ENCODE measurements around the gene DLEC1.
"Not testable (repeated sequence)": the region's sequence is repeated elsewhere in the genome, so short reads cannot be mapped to it uniquely, and the experiment has no call there.

The DLEC1 gene

DNA sequence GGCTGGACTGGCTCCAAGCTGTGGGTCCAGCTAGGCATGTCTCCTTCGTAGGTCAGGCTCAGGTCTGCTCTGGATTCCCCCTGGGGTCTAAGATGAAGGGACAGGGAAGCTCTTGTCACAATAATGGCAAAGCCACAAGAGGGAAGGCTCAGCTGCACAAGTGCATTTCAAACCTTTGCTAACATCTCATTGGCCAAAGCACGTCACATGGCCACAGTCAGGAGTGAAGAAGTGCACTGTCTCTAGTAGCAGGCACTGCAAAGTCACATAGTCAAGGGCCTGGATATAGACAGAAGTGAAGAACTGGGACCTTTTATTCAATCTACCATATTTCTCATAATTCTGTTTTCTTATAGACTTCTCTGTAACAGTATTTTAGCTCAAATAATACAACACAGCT is 20.1 kb downstream of the DLEC1 start:
- no peak overlapping the region for H3K9ac ChIP-seq (ENCODE audit: low read depth, low read length)
- no peak overlapping the region for H3K27ac ChIP-seq (ENCODE audit: low read length)
- H3K4me3 ChIP-seq (ENCODE audit: low read depth in 1 of 2, low read length in 2 of 2): no peak overlapping the region
- H4K20me1 ChIP-seq (ENCODE audit: insufficient read depth, low read length): no peaks in the 10 kb centered on the region
- H3K27me3 ChIP-seq (ENCODE audit: insufficient read depth, low read length, poor library complexity): peaks cover 4% of the 10 kb centered on the region
- no peaks in the 10 kb centered on the region for H3K36me3 ChIP-seq (ENCODE audit: insufficient read depth, low read length)
- TF ChIP-seq, protein P1, sequence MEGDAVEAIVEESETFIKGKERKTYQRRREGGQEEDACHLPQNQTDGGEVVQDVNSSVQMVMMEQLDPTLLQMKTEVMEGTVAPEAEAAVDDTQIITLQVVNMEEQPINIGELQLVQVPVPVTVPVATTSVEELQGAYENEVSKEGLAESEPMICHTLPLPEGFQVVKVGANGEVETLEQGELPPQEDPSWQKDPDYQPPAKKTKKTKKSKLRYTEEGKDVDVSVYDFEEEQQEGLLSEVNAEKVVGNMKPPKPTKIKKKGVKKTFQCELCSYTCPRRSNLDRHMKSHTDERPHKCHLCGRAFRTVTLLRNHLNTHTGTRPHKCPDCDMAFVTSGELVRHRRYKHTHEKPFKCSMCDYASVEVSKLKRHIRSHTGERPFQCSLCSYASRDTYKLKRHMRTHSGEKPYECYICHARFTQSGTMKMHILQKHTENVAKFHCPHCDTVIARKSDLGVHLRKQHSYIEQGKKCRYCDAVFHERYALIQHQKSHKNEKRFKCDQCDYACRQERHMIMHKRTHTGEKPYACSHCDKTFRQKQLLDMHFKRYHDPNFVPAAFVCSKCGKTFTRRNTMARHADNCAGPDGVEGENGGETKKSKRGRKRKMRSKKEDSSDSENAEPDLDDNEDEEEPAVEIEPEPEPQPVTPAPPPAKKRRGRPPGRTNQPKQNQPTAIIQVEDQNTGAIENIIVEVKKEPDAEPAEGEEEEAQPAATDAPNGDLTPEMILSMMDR (IDR thresholded peaks at IDR 0.05; ENCODE audit: borderline replicate concordance, extremely low read depth, low read length, poor library complexity, severe bottlenecking): no peak
- no peak for TF ChIP-seq EZH2 (IDR thresholded peaks at IDR 0.05; ENCODE audit: borderline replicate concordance, low read depth, low read length, severe bottlenecking)
- no peaks in the 10 kb centered on the region for H3K9me3 ChIP-seq (ENCODE audit: insufficient read depth, low read length, severe bottlenecking)
- no peaks in the 10 kb centered on the region for H3K4me1 ChIP-seq (ENCODE audit: insufficient read depth, low read length)
- no peak overlapping the region for H3K4me2 ChIP-seq (ENCODE audit: insufficient read depth, low read length)
- DNase-seq (no peak), ATAC-seq (ENCODE audit: insufficient read depth, low read depth) (no peak)
- no peaks in the 10 kb centered on the region for H3K79me2 ChIP-seq (ENCODE audit: insufficient read depth, low read length)
- no peak overlapping the region for H2AFZ ChIP-seq (ENCODE audit: low read depth, low read length)

DNA sequence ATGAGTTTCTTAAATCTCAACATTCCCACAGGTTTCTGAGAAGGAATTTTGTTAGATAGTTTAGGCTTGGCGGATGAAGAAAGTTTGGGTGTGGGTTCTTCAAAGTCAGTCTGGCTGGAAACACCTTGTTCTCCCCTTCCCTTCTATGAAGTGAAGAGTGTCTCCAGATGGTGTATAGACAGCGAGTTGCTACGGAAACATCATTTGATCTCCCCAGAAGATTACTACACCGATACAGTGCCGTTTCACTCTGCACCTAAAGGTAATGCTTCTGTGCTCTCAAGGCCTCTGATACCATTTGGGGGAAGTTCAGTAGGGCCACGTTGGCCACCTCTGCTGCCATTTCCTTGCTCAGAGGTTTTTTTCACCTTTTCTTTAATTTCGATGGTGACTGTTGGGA is 20.6 kb downstream of the DLEC1 start:
- Histone ChIP-seq H3K27me3 (ENCODE audit: insufficient read depth, low read length, poor library complexity) (peaks cover 4% of the 10 kb centered on the region), H3K9me3 (ENCODE audit: insufficient read depth, low read length, severe bottlenecking) (no peaks in the 10 kb centered on the region), H3K4me3 (ENCODE audit: low read depth in 1 of 2, low read length in 2 of 2) (no peak overlapping the region), H4K20me1 (ENCODE audit: insufficient read depth, low read length) (no peaks in the 10 kb centered on the region), H3K4me2 (ENCODE audit: insufficient read depth, low read length) (no peak overlapping the region), H3K4me1 (ENCODE audit: insufficient read depth, low read length) (no peaks in the 10 kb centered on the region), H3K27ac (ENCODE audit: low read length) (no peak overlapping the region), H3K9ac (ENCODE audit: low read depth, low read length) (no peak overlapping the region), H2AFZ (ENCODE audit: low read depth, low read length) (no peak overlapping the region), H3K79me2 (ENCODE audit: insufficient read depth, low read length) (no peaks in the 10 kb centered on the region), H3K36me3 (ENCODE audit: insufficient read depth, low read length) (no peaks in the 10 kb centered on the region)
- no peak for DNase-seq
- ATAC-seq (ENCODE audit: insufficient read depth, low read depth): no peak
- no peak for TF ChIP-seq EZH2 (IDR thresholded peaks at IDR 0.05; ENCODE audit: borderline replicate concordance, low read depth, low read length, severe bottlenecking)
- TF ChIP-seq, protein P1 (IDR thresholded peaks at IDR 0.05; ENCODE audit: borderline replicate concordance, extremely low read depth, low read length, poor library complexity, severe bottlenecking): no peak

DNA sequence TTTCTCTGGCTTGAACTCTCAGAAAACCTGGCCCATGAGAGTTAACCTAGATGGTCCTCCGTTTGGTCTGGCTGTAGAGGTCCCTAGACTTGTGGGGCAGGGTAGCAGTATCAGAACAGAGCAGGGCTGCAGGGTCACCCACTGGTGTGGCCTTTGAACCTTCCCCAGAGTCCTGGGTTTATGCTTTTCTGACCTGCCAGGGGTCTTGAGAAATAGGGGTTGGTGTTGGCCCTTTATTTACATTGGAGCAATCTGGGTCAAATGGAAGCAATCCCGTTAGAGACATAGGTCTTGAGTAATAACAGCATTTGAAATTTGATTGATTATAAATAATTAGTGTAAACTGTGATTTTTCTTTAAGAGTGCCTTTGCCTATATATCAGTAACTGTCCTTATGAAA is 23.8 kb downstream of the DLEC1 start:
- Histone ChIP-seq H4K20me1 (ENCODE audit: insufficient read depth, low read length) (no peaks in the 10 kb centered on the region), H3K79me2 (ENCODE audit: insufficient read depth, low read length) (no peaks in the 10 kb centered on the region), H3K9ac (ENCODE audit: low read depth, low read length) (no peak overlapping the region), H3K4me1 (ENCODE audit: insufficient read depth, low read length) (no peaks in the 10 kb centered on the region), H3K27me3 (ENCODE audit: insufficient read depth, low read length, poor library complexity) (peaks cover 4% of the 10 kb centered on the region), H3K9me3 (ENCODE audit: insufficient read depth, low read length, severe bottlenecking) (no peaks in the 10 kb centered on the region), H2AFZ (ENCODE audit: low read depth, low read length) (no peak overlapping the region), H3K4me3 (ENCODE audit: low read depth in 1 of 2, low read length in 2 of 2) (no peak overlapping the region), H3K27ac (ENCODE audit: low read length) (no peak overlapping the region), H3K4me2 (ENCODE audit: insufficient read depth, low read length) (no peak overlapping the region), H3K36me3 (ENCODE audit: insufficient read depth, low read length) (no peaks in the 10 kb centered on the region)
- no peak for TF ChIP-seq EZH2 (IDR thresholded peaks at IDR 0.05; ENCODE audit: borderline replicate concordance, low read depth, low read length, severe bottlenecking)
- TF ChIP-seq, protein P1 (IDR thresholded peaks at IDR 0.05; ENCODE audit: borderline replicate concordance, extremely low read depth, low read length, poor library complexity, severe bottlenecking): no peak
- no peak for DNase-seq
- ATAC-seq (ENCODE audit: insufficient read depth, low read depth): no peak

DNA sequence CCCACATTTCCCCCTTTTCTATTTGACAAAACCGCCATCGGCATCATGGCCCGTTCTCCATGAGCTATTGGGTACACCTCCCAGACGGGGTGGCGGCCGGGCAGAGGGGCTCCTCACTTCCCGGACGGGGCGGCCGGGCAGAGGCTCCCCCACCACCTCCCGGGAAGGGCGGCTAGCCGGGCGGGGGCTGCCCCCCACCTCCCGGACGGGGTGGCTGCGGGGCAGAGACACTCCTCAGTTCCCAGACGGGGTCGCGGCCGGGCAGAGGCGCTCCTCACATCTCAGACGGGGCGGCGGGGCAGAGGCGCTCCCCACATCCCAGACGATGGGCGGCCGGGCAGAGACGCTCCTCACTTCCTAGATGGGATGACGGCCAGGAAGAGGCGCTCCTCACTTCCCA is 25.4 kb downstream of the DLEC1 start:
- H3K4me1 ChIP-seq (ENCODE audit: insufficient read depth, low read length); H4K20me1 ChIP-seq (ENCODE audit: insufficient read depth, low read length); H3K36me3 ChIP-seq (ENCODE audit: insufficient read depth, low read length); ATAC-seq (ENCODE audit: insufficient read depth, low read depth); H3K79me2 ChIP-seq (ENCODE audit: insufficient read depth, low read length); H3K9me3 ChIP-seq (ENCODE audit: insufficient read depth, low read length, severe bottlenecking); H2AFZ ChIP-seq (ENCODE audit: low read depth, low read length); H3K4me2 ChIP-seq (ENCODE audit: insufficient read depth, low read length); H3K27ac ChIP-seq (ENCODE audit: low read length); H3K27me3 ChIP-seq (ENCODE audit: insufficient read depth, low read length, poor library complexity); DNase-seq; H3K4me3 ChIP-seq (ENCODE audit: low read depth in 1 of 2, low read length in 2 of 2); H3K9ac ChIP-seq (ENCODE audit: low read depth, low read length): not testable (repeated sequence)
